HTR-8/SVneo (cell line): ENCODE measurements around the gene SMPDL3A.

Experiments
- DNase-seq: peaks from one replicate; pipeline ENCODE4 v3.0.0; 2011; ENCODE audit warnings: low spot score, mixed read lengths; ENCODE audit not compliant: insufficient read length
- FAIRE-seq: peaks from 2 replicates; lab custom pipeline; 2011; peaks lifted over from hg19 to GRCh38; lab: Jason Lieb, UNC

The SMPDL3A gene

GRCh38 chr6:122799916-122800686 lies 11.0 kb downstream of the SMPDL3A start:
- DNase-seq: no peak
- FAIRE-seq: no peak

- no peak for FAIRE-seq
Measured at GRCh38 chr6:122800906-122801305, 11.8 kb downstream of the SMPDL3A start.

GRCh38 chr6:122801397-122801796 lies 12.3 kb downstream of the SMPDL3A start:
- DNase-seq: no peak
- FAIRE-seq: no peak

More at GRCh38 chr6:122800906-122801305, 11.8 kb downstream of the SMPDL3A start:
- no peak for DNase-seq

- FAIRE-seq (no peak), DNase-seq (no peak)
Measured at GRCh38 chr6:122803171-122803661, 14.2 kb downstream of the SMPDL3A start.

- DNase-seq (no peak), FAIRE-seq (no peak)
Measured at GRCh38 chr6:122804962-122805485, 16.0 kb downstream of the SMPDL3A start.

- no peak for FAIRE-seq
- DNase-seq: no peak
Measured at GRCh38 chr6:122806291-122806690, 17.2 kb downstream of the SMPDL3A start.

GRCh38 chr6:122808121-122808885 lies 19.2 kb downstream of the SMPDL3A start:
- FAIRE-seq (no peak), DNase-seq (no peak)

GRCh38 chr6:122809001-122809400 lies 19.9 kb downstream of the SMPDL3A start:
- FAIRE-seq: no peak

GRCh38 chr6:122809691-122810090 lies 20.6 kb downstream of the SMPDL3A start:
- FAIRE-seq (no peak), DNase-seq (no peak)

More at GRCh38 chr6:122809001-122809400, 19.9 kb downstream of the SMPDL3A start:
- DNase-seq: no peak

- FAIRE-seq (no peak), DNase-seq (no peak)
Measured at GRCh38 chr6:122810189-122810588, 21.1 kb downstream of the SMPDL3A start.

GRCh38 chr6:122817358-122817757 lies 28.3 kb downstream of the SMPDL3A start:
- FAIRE-seq (no peak), DNase-seq (no peak)

GRCh38 chr6:122817766-122818165 lies 28.7 kb downstream of the SMPDL3A start:
- no peak for FAIRE-seq
- no peak for DNase-seq

- FAIRE-seq (no peak), DNase-seq (no peak)
Measured at GRCh38 chr6:122818866-122819265, 29.8 kb downstream of the SMPDL3A start.

GRCh38 chr6:122821095-122821494 lies 32.0 kb downstream of the SMPDL3A start:
- DNase-seq (no peak), FAIRE-seq (no peak)

GRCh38 chr6:122825163-122825562 lies 36.1 kb downstream of the SMPDL3A start:
- DNase-seq: no peak

GRCh38 chr6:122829456-122829855 lies 40.4 kb downstream of the SMPDL3A start:
- FAIRE-seq (no peak), DNase-seq (no peak)

More at GRCh38 chr6:122825163-122825562, 36.1 kb downstream of the SMPDL3A start:
- FAIRE-seq: no peak

GRCh38 chr6:122831511-122831910 lies 42.5 kb downstream of the SMPDL3A start:
- FAIRE-seq (no peak), DNase-seq (no peak)

GRCh38 chr6:122832459-122832858 lies 43.4 kb downstream of the SMPDL3A start:
- FAIRE-seq (no peak), DNase-seq (no peak)

GRCh38 chr6:122833021-122833491 lies 44.0 kb downstream of the SMPDL3A start:
- no peak for DNase-seq
- no peak for FAIRE-seq

GRCh38 chr6:122838060-122838780 lies 49.2 kb downstream of the SMPDL3A start:
- FAIRE-seq: no peak
- peak; percentile 12 for DNase-seq
